PC-3 (cell line): ENCODE measurements around the gene C19orf25.

Experiments used
- CTCF ChIP-seq: fragments of 300-600 bp; sonication (generic); conservative IDR thresholded peaks from 2 replicates; pipeline ENCODE4 v1.5.1; 2017; ENCODE audit warnings: antibody characterized with exemption, low read depth, mild to moderate bottlenecking, low read length
- EZH2 ChIP-seq: fragments of 300-600 bp; sonication (generic); IDR thresholded peaks from one replicate; pipeline ENCODE4 v1.6.1; 2017; ENCODE audit warnings: antibody characterized with exemption, mild to moderate bottlenecking, low read length; ENCODE audit not compliant: unreplicated experiment
- EZH2phosphoT487 ChIP-seq: fragments of 300-600 bp; sonication (generic); IDR thresholded peaks from 2 replicates; pipeline ENCODE4 v1.6.1; 2018; ENCODE audit warnings: mild to moderate bottlenecking, antibody characterized with exemption, low read length, borderline replicate concordance

- TF ChIP-seq CTCF, result no peak
- no peak for TF ChIP-seq EZH2
- no peak for TF ChIP-seq EZH2phosphoT487
Measured at GRCh38 chr19:1435378-1435989, 43.5 kb downstream of the C19orf25 start.
